Stimulated activated CD4-positive, alpha-beta T cell treated with anti-CD3 and anti-CD28 coated beads, TNF-alpha, amount 100 ng/mL, for 48 hours (primary cell): ENCODE measurements around the gene SIK2.
"Not testable (repeated sequence)": the region's sequence is repeated elsewhere in the genome, so short reads cannot be mapped to it uniquely, and the experiment has no call there.

Experiments
- DNase-seq, 3 donors: peaks; one replicate each; pipeline ENCODE4 v3.0.0-alpha.2; 2020; ENCODE audit warnings: low read depth in 3 of 3

SIK2 gene

GRCh38 chr11:111698852-111699559 lies 96.8 kb downstream of the SIK2 start:
- DNase-seq: no peak

- no peak for DNase-seq
Measured at GRCh38 chr11:111699579-111700156, 97.4 kb downstream of the SIK2 start.

- DNase-seq: no peak
Measured at GRCh38 chr11:111700162-111700561, 97.9 kb downstream of the SIK2 start.

GRCh38 chr11:111702623-111703022 lies 100.4 kb downstream of the SIK2 start:
- no peak for DNase-seq

- DNase-seq: no peak
Measured at GRCh38 chr11:111703576-111703975, 101.3 kb downstream of the SIK2 start.

- DNase-seq: no peak
Measured at GRCh38 chr11:111707039-111707690, 104.9 kb downstream of the SIK2 start.

- no peak for DNase-seq
Measured at GRCh38 chr11:111707691-111708067, 105.4 kb downstream of the SIK2 start.

- DNase-seq: no peak
Measured at GRCh38 chr11:111714522-111714921, 112.3 kb downstream of the SIK2 start.

GRCh38 chr11:111715142-111715816 lies 113.0 kb downstream of the SIK2 start:
- DNase-seq: no peak

- DNase-seq: not testable (repeated sequence)
Measured at GRCh38 chr11:111717660-111718059, 115.4 kb downstream of the SIK2 start.

- no peak for DNase-seq
Measured at GRCh38 chr11:111718436-111718835, 116.2 kb downstream of the SIK2 start.

- no peak for DNase-seq
Measured at GRCh38 chr11:111718859-111719258, 116.6 kb downstream of the SIK2 start.

GRCh38 chr11:111719379-111719778 lies 117.1 kb downstream of the SIK2 start:
- DNase-seq: no peak

- DNase-seq: no peak
Measured at GRCh38 chr11:111720801-111721494, 118.7 kb downstream of the SIK2 start.

- no peak for DNase-seq
Measured at GRCh38 chr11:111722501-111722900, 120.3 kb downstream of the SIK2 start.

GRCh38 chr11:111723595-111723994 lies 121.3 kb downstream of the SIK2 start:
- no peak for DNase-seq

- DNase-seq: no peak
Measured at GRCh38 chr11:111724615-111725129, 122.4 kb downstream of the SIK2 start.

GRCh38 chr11:111725621-111726020 lies 123.4 kb downstream of the SIK2 start:
- DNase-seq: no peak

- no peak for DNase-seq
Measured at GRCh38 chr11:111726301-111726713, 124.1 kb downstream of the SIK2 start.

- no peak for DNase-seq
Measured at GRCh38 chr11:111727431-111727830, 125.2 kb downstream of the SIK2 start.

GRCh38 chr11:111729071-111729830 lies 127.0 kb downstream of the SIK2 start:
- no peak for DNase-seq
